Loucy (cell line): Measurements from ENCODE around the gene GRIN2A.

Experiments
- H2AFZ ChIP-seq: fragments of 200-600 bp; sonication (generic); 2 replicates; pipeline ENCODE4 v1.6.0; 2016; ENCODE audit warnings: antibody characterized with exemption, mild to moderate bottlenecking, low read length, moderate library complexity
- H3F3A ChIP-seq: fragments of 200-600 bp; 2 replicates; pipeline ENCODE4 v1.6.0; 2016; ENCODE audit warnings: antibody characterized with exemption, low read depth, mild to moderate bottlenecking
- H3K27me3 ChIP-seq: fragments of 200-600 bp; sonication (generic); 2 replicates; pipeline ENCODE4 v1.6.1; 2014; ENCODE audit warnings: low read length, mild to moderate bottlenecking; ENCODE audit not compliant: insufficient read depth, poor library complexity, severe bottlenecking
- H3K36me3 ChIP-seq: fragments of 200-600 bp; sonication (generic); 2 replicates; pipeline ENCODE4 v1.6.1; 2016; ENCODE audit warnings: low read length; ENCODE audit not compliant: insufficient read depth
- H3K4me1 ChIP-seq: fragments of 200-600 bp; sonication (generic); 2 replicates; pipeline ENCODE4 v1.5.1; 2014; ENCODE audit warnings: low read length, mild to moderate bottlenecking; ENCODE audit not compliant: insufficient read depth, poor library complexity, severe bottlenecking
- H3K4me2 ChIP-seq: fragments of 200-600 bp; sonication (generic); 2 replicates; pipeline ENCODE4 v1.6.0; 2014; ENCODE audit warnings: antibody characterized with exemption, low read length, low read depth, mild to moderate bottlenecking; ENCODE audit not compliant: poor library complexity, severe bottlenecking
- H3K4me3 ChIP-seq: fragments of 200-600 bp; sonication (generic); 2 replicates; pipeline ENCODE4 v1.5.1; 2014; ENCODE audit warnings: low read length, mild to moderate bottlenecking, mixed read lengths; ENCODE audit not compliant: poor library complexity, severe bottlenecking
- H3K79me2 ChIP-seq: fragments of 200-600 bp; sonication (generic); 2 replicates; pipeline ENCODE4 v1.6.1; 2014; ENCODE audit warnings: low read length; ENCODE audit not compliant: insufficient read depth
- H3K9ac ChIP-seq: fragments of 200-600 bp; sonication (generic); 2 replicates; pipeline ENCODE4 v1.6.0; 2014; ENCODE audit warnings: mild to moderate bottlenecking, low read depth, low read length, moderate library complexity; ENCODE audit not compliant: poor library complexity, severe bottlenecking
- H3K9me2 ChIP-seq: fragments of 200-600 bp; sonication (generic); replicated peaks from 2 replicates; pipeline ENCODE4 v1.6.1; 2016; ENCODE audit warnings: low read depth, low read length, mixed read lengths
- H3K9me3 ChIP-seq: fragments of 200-600 bp; sonication (generic); 2 replicates; pipeline ENCODE4 v1.6.1; 2014; ENCODE audit warnings: mild to moderate bottlenecking, antibody characterized with exemption, low read length, low read depth; ENCODE audit not compliant: insufficient read depth
- H4K20me1 ChIP-seq: fragments of 200-600 bp; sonication (generic); 2 replicates; pipeline ENCODE4 v1.6.0; 2014; ENCODE audit warnings: antibody characterized with exemption, low read length, mild to moderate bottlenecking; ENCODE audit not compliant: insufficient read depth, poor library complexity, severe bottlenecking
- CTCF ChIP-seq: fragments of 200-600 bp; sonication (generic); conservative IDR thresholded peaks from 2 replicates; pipeline ENCODE4 v1.5.1; 2014; ENCODE audit warnings: mild to moderate bottlenecking, antibody characterized with exemption, low read length
- EZH2phosphoT487 ChIP-seq: fragments of 200-600 bp; IDR thresholded peaks from 2 replicates; pipeline ENCODE4 v1.6.1; 2018; ENCODE audit warnings: antibody characterized with exemption, mild to moderate bottlenecking, moderate library complexity, borderline replicate concordance

GRIN2A gene

GRCh38 chr16:9756434-9756833 is 425.8 kb downstream of the GRIN2A start:
- Histone ChIP-seq H3K9me3 (no peaks in the 10 kb centered on the region), H4K20me1 (no peaks in the 10 kb centered on the region), H3K4me3 (no peak overlapping the region), H3K4me1 (no peaks in the 10 kb centered on the region), H3K79me2 (no peaks in the 10 kb centered on the region), H3K9me2 (no peaks in the 10 kb centered on the region), H3K36me3 (no peaks in the 10 kb centered on the region), H3F3A (no peaks in the 10 kb centered on the region), H3K4me2 (no peak overlapping the region), H2AFZ (no peak overlapping the region), H3K27me3 (no peaks in the 10 kb centered on the region), H3K9ac (no peak overlapping the region)
- TF ChIP-seq EZH2phosphoT487: no peak
- no peak for TF ChIP-seq CTCF

GRCh38 chr16:9755081-9755480 is 427.1 kb downstream of the GRIN2A start:
- H3K4me2 ChIP-seq: no peak overlapping the region
- no peak overlapping the region for H2AFZ ChIP-seq
- H3K9me3 ChIP-seq: no peaks in the 10 kb centered on the region
- no peaks in the 10 kb centered on the region for H3K36me3 ChIP-seq
- H3K4me1 ChIP-seq: no peaks in the 10 kb centered on the region
- H3K79me2 ChIP-seq: no peaks in the 10 kb centered on the region
- TF ChIP-seq CTCF: no peak
- no peak for TF ChIP-seq EZH2phosphoT487
- H3F3A ChIP-seq: no peaks in the 10 kb centered on the region
- H3K9ac ChIP-seq: no peak overlapping the region
- H3K9me2 ChIP-seq: no peaks in the 10 kb centered on the region
- no peaks in the 10 kb centered on the region for H4K20me1 ChIP-seq
- H3K27me3 ChIP-seq: no peaks in the 10 kb centered on the region
- H3K4me3 ChIP-seq: no peak overlapping the region

GRCh38 chr16:9741776-9742175 is 440.5 kb downstream of the GRIN2A start:
- Histone ChIP-seq H3K4me1 (no peaks in the 10 kb centered on the region), H3K79me2 (no peaks in the 10 kb centered on the region), H4K20me1 (no peaks in the 10 kb centered on the region), H2AFZ (no peak overlapping the region), H3K4me2 (no peak overlapping the region), H3K27me3 (no peaks in the 10 kb centered on the region), H3K9ac (no peak overlapping the region), H3K9me3 (no peaks in the 10 kb centered on the region), H3F3A (no peaks in the 10 kb centered on the region), H3K36me3 (no peaks in the 10 kb centered on the region), H3K4me3 (no peak overlapping the region), H3K9me2 (no peaks in the 10 kb centered on the region)
- TF ChIP-seq EZH2phosphoT487 (no peak), CTCF (no peak)
